K562 (cell line): Measurements from ENCODE around the gene SACS. TPM values are rescaled to one million over a fixed set of nuclear protein-coding genes. Genes with fewer than 3 reads are reported as not detected.

Experiments used
- ATAC-seq: fragments of 200-7000 bp; cut with Tn5 transposase; 3 replicates; pipeline ENCODE4 v1.9.1; 2020; ENCODE audit warnings: moderate library complexity
- BruUV-seq: library from RNA; stranded (reverse); fragments of 400-500 nt; replicated peaks from 2 replicates; lab custom pipeline; 2021; lab: Mats Ljungman, UMichigan
- CTCF ChIA-PET: fragments of 300-600 bp; formaldehyde crosslinking; extraction: SDS; loops from one replicate; lab custom pipeline; 2021; ENCODE audit warnings: low intra/inter-chr PET ratio; lab: Yijun Ruan, JAX
- POLR2A ChIA-PET: fragments of 300-600, 350-650 bp; sonication (Branson Sonifier 250); formaldehyde crosslinking; extraction: SDS; loops from one replicate; lab custom pipeline; 2021; ENCODE audit warnings: antibody characterized with exemption, inconsistent platforms; lab: Yijun Ruan, JAX
- DNase-seq, 4 experiments: peaks; one replicate each; pipeline versions ENCODE4 v3.0.0 to v3.0.0-alpha.2; 2011 to 2018; ENCODE audit warnings: low spot score in 3 of 4, mixed read lengths in 3 of 4; ENCODE audit errors: extremely low read depth in 1 of 4
- FAIRE-seq: peaks from 2 replicates; lab custom pipeline; 2011; peaks lifted over from hg19 to GRCh38; lab: Jason Lieb, UNC
- H2AFZ ChIP-seq: 2 replicates; pipeline ENCODE4 v1.6.0; 2011; ENCODE audit warnings: low read depth, low read length, control low read depth, inconsistent platforms
- H3K27ac ChIP-seq: fragments of 200-600 bp; 3 replicates; pipeline ENCODE4 v1.8.0; 2011; ENCODE audit warnings: low read depth, mild to moderate bottlenecking, control low read depth, inconsistent platforms, low read length, moderate library complexity, mixed read lengths; ENCODE audit errors: extremely low read depth
- H3K27me3 ChIP-seq, 2 experiments: fragments of 300-600 bp in 1 of 2; 2 replicates in 1 of 2; 3 replicates in 1 of 2; pipeline versions ENCODE4 v1.6.0 to v1.8.0; 2011; ENCODE audit warnings: inconsistent platforms in 2 of 2, low read length in 2 of 2, mild to moderate bottlenecking in 1 of 2, mixed read lengths in 1 of 2, moderate library complexity in 1 of 2; ENCODE audit not compliant: control insufficient read depth in 2 of 2, insufficient read depth in 2 of 2
- H3K36me3 ChIP-seq: fragments of 300-600 bp; 3 replicates; pipeline ENCODE4 v1.8.0; 2011; ENCODE audit warnings: mild to moderate bottlenecking, low read length, inconsistent platforms; ENCODE audit not compliant: control insufficient read depth, insufficient read depth
- H3K4me1 ChIP-seq, 2 experiments: fragments of 200-600 bp in 1 of 2; replicated peaks in 1 of 2; 2 replicates in 1 of 2; 3 replicates in 1 of 2; pipeline versions ENCODE4 v1.5.1 to v1.8.0; 2011; ENCODE audit warnings: inconsistent platforms in 2 of 2, low read length in 2 of 2, mild to moderate bottlenecking in 1 of 2, mixed read lengths in 1 of 2, moderate library complexity in 1 of 2; ENCODE audit not compliant: control insufficient read depth in 2 of 2, insufficient read depth in 2 of 2
- H3K4me2 ChIP-seq: 2 replicates; pipeline ENCODE4 v1.6.1; 2011; ENCODE audit warnings: low read length, control low read depth, inconsistent platforms, mixed read lengths; ENCODE audit not compliant: insufficient read depth
- H3K4me3 ChIP-seq: fragments of 200-600 bp; sonication (generic), shearing (Covaris generic); 2 replicates; pipeline ENCODE4 v1.5.1; 2016; ENCODE audit warnings: control low read depth, inconsistent platforms
- H3K79me2 ChIP-seq: fragments of 200-600 bp; 3 replicates; pipeline ENCODE4 v1.8.0; 2011; ENCODE audit warnings: low read length, inconsistent platforms; ENCODE audit not compliant: control insufficient read depth, insufficient read depth
- H3K9ac ChIP-seq, 2 experiments: 2 replicates each; pipeline versions ENCODE4 v1.6.0 to v1.6.1; 2011; ENCODE audit warnings: low read depth in 2 of 2, low read length in 2 of 2, control low read depth in 1 of 2, inconsistent platforms in 1 of 2, mild to moderate bottlenecking in 1 of 2, mixed read lengths in 1 of 2; ENCODE audit not compliant: insufficient read depth in 1 of 2
- H3K9me1 ChIP-seq: one replicate; pipeline ENCODE4 v1.6.0; 2011; ENCODE audit warnings: inconsistent platforms, mild to moderate bottlenecking, low read length, moderate library complexity; ENCODE audit not compliant: control insufficient read depth, insufficient read depth
- H3K9me3 ChIP-seq: replicated peaks from 2 replicates; pipeline ENCODE4 v1.5.1; 2011; ENCODE audit warnings: low read depth, low read length, inconsistent platforms; ENCODE audit not compliant: control insufficient read depth, insufficient read depth
- H4K20me1 ChIP-seq: replicated peaks from 2 replicates; pipeline ENCODE4 v1.6.1; 2011; ENCODE audit warnings: low read length, inconsistent platforms, mixed read lengths; ENCODE audit not compliant: control insufficient read depth, insufficient read depth
- BHLHE40 ChIP-seq: IDR thresholded peaks from 2 replicates; pipeline ENCODE4 v1.6.1; 2011; ENCODE audit warnings: low read length, improper control_type of control experiment
- CBX1 ChIP-seq: sonication (generic); IDR thresholded peaks from 2 replicates; pipeline ENCODE4 v1.6.1; 2016; ENCODE audit warnings: antibody characterized with exemption, low read depth, mild to moderate bottlenecking
- CC2D1A ChIP-seq: fragments of 450-650 bp; IDR thresholded peaks from 2 replicates; pipeline ENCODE4 v1.6.1; 2017; ENCODE audit warnings: mild to moderate bottlenecking
- CEBPB ChIP-seq: fragments of 450-650 bp; IDR thresholded peaks from 2 replicates; pipeline ENCODE4 v1.6.1; 2016; ENCODE audit warnings: missing genetic modification characterization, missing compliant biosample characterization
- DNMT1 ChIP-seq: fragments of 450-650 bp; IDR thresholded peaks from 2 replicates; pipeline ENCODE4 v1.6.1; 2016; ENCODE audit warnings: antibody characterized with exemption, mild to moderate bottlenecking
- L3MBTL2 ChIP-seq: fragments of 450-650 bp; IDR thresholded peaks from 2 replicates; pipeline ENCODE4 v1.6.1; 2016; ENCODE audit warnings: mild to moderate bottlenecking, moderate library complexity
- PRMT5 ChIP-seq: sonication (generic); formaldehyde crosslinking; IDR thresholded peaks from 2 replicates; pipeline ENCODE4 v1.5.0; 2020; ENCODE audit warnings: missing genetic modification reagents
- RCOR1 ChIP-seq, 2 experiments: IDR thresholded peaks; 2 replicates each; pipeline ENCODE4 v1.6.1; 2012; ENCODE audit warnings: low read depth in 2 of 2, low read length in 2 of 2, borderline replicate concordance in 1 of 2, improper control_type of control experiment in 1 of 2
- RFX7 ChIP-seq: fragments of 250-450 bp; sonication (Bioruptor Pico); IDR thresholded peaks from 2 replicates; pipeline ENCODE4 v1.5.1; 2021; ENCODE audit warnings: mild to moderate bottlenecking
- SRSF9 ChIP-seq: fragments of 200-400 bp; formaldehyde crosslinking; IDR thresholded peaks from 2 replicates; pipeline ENCODE4 v1.6.1; 2017; ENCODE audit warnings: low read depth, low read length, borderline replicate concordance
- U2AF1 ChIP-seq: fragments of 200-400 bp; formaldehyde crosslinking; optimal IDR thresholded peaks from 2 replicates; pipeline ENCODE3; 2017; ENCODE audit warnings: mild to moderate bottlenecking, low read depth, low read length, moderate library complexity
- ZFP30 ChIP-seq: fragments of 250-450 bp; sonication (Bioruptor Pico); IDR thresholded peaks from 2 replicates; pipeline ENCODE4 v1.8.0; 2022; ENCODE audit warnings: moderate library complexity, mild to moderate bottlenecking, inconsistent platforms, borderline replicate concordance
- ZKSCAN1 ChIP-seq: fragments of 150-350 bp; IDR thresholded peaks from 2 replicates; pipeline ENCODE4 v1.6.1; 2016; ENCODE audit warnings: low read depth, low read length
- ZNF140 ChIP-seq: fragments of 250-450 bp; sonication (Bioruptor Pico); IDR thresholded peaks from 2 replicates; pipeline ENCODE4 v1.8.0; 2021; ENCODE audit warnings: moderate library complexity, mild to moderate bottlenecking, inconsistent platforms
- ZNF282 ChIP-seq: sonication (generic); formaldehyde crosslinking; IDR thresholded peaks from 2 replicates; pipeline ENCODE4 v1.8.1; 2023; ENCODE audit warnings: missing genetic modification reagents
- ZNF445 ChIP-seq: fragments of 250-450 bp; sonication (Bioruptor Pico); IDR thresholded peaks from 2 replicates; pipeline ENCODE4 v1.4.0; 2020; ENCODE audit warnings: low read depth, mild to moderate bottlenecking, moderate library complexity
- WGBS: fragments of 100-300 bp; shearing (Covaris generic); methylation state at CpG from one replicate; pipeline ENCODE4 v1.1.6; 2016; ENCODE audit warnings: low coverage, mixed read lengths; ENCODE audit not compliant: insufficient coverage; ENCODE audit errors: missing lambda C conversion rate; 5-methylcytosine and 5-hydroxymethylcytosine counted together
- in situ Hi-C: fragments of 300-500 bp; cut with MboI; formaldehyde crosslinking; loops from 4 replicates; pipeline ENCODE4 v1.15.0; 2018; ENCODE audit warnings: inconsistent platforms, mixed read lengths
- intact Hi-C: fragments of 100-400 bp; cut with micrococcal nuclease; formaldehyde crosslinking; loops from 2 replicates; pipeline ENCODE4 v1.14.2; 2022
- polyA plus RNA-seq, 8 experiments: library from polyadenylated mRNA; depleted of rRNA in 4 of 8; stranded (reverse) in 5 of 8; unstranded in 3 of 8; fragments of >200 nt; fragmentation: Nextera tagmentation in 2 of 8; fragmentation: Illumina TruSeq in 1 of 8; extraction: Ambion mirVana in 2 of 8; extraction: Trizol in 1 of 8; gene quantifications; 2 replicates each; pipeline versions ENCODE4 v1.2.1 to v1.2.3, GENCODE V29; 2011 to 2014; ENCODE audit warnings: inconsistent platforms in 1 of 8, missing spikeins in 1 of 8
- total RNA-seq, 7 experiments: library from RNA; depleted of rRNA in 6 of 7; stranded (reverse); fragments of >200 nt in 6 of 7; fragmentation: Illumina TruSeq in 2 of 7; extraction: Trizol in 2 of 7; gene quantifications; 2 replicates each; pipeline versions ENCODE4 v1.2.1 to v1.2.3, GENCODE V29; 2011 to 2021; ENCODE audit warnings: low replicate concordance in 1 of 7
- TF ChIP-seq, protein P1 (sequence below): sonication (generic); formaldehyde crosslinking; IDR thresholded peaks from 2 replicates; pipeline ENCODE4 v1.8.1; 2023; ENCODE audit warnings: mild to moderate bottlenecking, missing genetic modification reagents, moderate library complexity
- TF ChIP-seq, protein P2 (sequence below): IDR thresholded peaks from 2 replicates; pipeline ENCODE4 v1.6.1; 2016; ENCODE audit warnings: missing genetic modification characterization, missing compliant biosample characterization
- TF ChIP-seq, protein P3 (sequence below): sonication (generic); formaldehyde crosslinking; IDR thresholded peaks from 2 replicates; pipeline ENCODE4 v1.8.0; 2022; ENCODE audit warnings: mild to moderate bottlenecking, missing genetic modification reagents
- TF ChIP-seq, protein P4 (sequence below): fragments of 250-450 bp; sonication (Bioruptor Pico); IDR thresholded peaks from 2 replicates; pipeline ENCODE4 v1.8.0; 2022; ENCODE audit warnings: moderate library complexity, mild to moderate bottlenecking, inconsistent platforms

Gene SACS
- total and polyA plus RNA-seq, 9 of the 15 experiments (the other 6 are each of a cell fraction or from before 2014, with no cell fraction given): 4.7 to 28.2 (median 18.9) TPM

DNA sequence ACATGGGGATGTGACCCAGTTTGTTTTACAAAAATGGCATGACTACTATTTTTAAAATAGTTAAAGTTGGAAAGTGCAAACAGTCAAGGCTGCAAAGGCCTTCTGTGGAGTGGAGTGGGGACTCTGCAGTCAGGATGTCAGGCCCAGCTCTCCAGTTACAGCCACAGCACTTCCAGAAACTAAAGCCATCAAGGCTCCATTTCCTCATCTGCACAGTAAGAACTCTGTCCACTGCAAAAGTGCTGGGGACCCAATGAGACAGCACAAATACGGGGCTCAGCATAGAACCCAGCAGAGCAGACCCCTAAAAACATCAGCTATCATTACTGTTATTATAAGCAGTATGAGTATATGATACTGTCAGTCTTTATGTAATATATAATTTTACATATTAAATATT, 73.6 kb downstream of the SACS start (continued):
- TF ChIP-seq ZFP30 (CRISPR knock-in tag) (no peak), CBX1 (no peak)
- TF ChIP-seq, protein P1, sequence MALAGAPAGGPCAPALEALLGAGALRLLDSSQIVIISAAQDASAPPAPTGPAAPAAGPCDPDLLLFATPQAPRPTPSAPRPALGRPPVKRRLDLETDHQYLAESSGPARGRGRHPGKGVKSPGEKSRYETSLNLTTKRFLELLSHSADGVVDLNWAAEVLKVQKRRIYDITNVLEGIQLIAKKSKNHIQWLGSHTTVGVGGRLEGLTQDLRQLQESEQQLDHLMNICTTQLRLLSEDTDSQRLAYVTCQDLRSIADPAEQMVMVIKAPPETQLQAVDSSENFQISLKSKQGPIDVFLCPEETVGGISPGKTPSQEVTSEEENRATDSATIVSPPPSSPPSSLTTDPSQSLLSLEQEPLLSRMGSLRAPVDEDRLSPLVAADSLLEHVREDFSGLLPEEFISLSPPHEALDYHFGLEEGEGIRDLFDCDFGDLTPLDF (CRISPR knock-in tag): no peak
- TF ChIP-seq, protein P2, sequence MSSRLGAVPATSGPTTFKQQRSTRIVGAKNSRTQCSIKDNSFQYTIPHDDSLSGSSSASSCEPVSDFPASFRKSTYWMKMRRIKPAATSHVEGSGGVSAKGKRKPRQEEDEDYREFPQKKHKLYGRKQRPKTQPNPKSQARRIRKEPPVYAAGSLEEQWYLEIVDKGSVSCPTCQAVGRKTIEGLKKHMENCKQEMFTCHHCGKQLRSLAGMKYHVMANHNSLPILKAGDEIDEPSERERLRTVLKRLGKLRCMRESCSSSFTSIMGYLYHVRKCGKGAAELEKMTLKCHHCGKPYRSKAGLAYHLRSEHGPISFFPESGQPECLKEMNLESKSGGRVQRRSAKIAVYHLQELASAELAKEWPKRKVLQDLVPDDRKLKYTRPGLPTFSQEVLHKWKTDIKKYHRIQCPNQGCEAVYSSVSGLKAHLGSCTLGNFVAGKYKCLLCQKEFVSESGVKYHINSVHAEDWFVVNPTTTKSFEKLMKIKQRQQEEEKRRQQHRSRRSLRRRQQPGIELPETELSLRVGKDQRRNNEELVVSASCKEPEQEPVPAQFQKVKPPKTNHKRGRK: no peak

DNA sequence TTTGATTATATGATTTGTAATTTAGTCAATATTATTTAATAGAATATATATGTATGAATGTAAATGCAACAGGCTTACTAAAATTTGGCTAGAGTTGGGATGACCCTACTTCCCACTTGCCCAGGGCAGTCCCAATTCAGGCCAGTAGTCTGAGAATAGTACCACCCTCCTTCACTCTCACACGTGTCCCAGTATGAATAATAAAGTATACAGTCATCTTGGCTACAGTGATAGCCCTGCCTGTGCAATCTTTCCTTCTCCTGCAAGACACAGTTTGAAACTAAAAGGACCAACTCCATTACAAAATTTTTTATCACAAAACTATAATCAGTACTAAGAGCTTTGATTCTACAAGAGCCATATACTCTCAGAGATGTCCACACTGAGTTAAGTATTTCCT, 76.2 kb downstream of the SACS start:
- no peaks in the 10 kb centered on the region for H3K9me3 ChIP-seq
- no peak overlapping the region for H3K9ac ChIP-seq
- DNase-seq: no peak
- no peak for ATAC-seq
- no peak for FAIRE-seq
- CTCF ChIA-PET: no interaction called here
- no TSS peak for BruUV-seq
- intact Hi-C loops: no loop called here
- H3K9me1 ChIP-seq: no peaks in the 10 kb centered on the region
- no peak overlapping the region for H3K27ac ChIP-seq
- POLR2A ChIA-PET: no interaction called here
- no peak overlapping the region for H2AFZ ChIP-seq
- no peaks in the 10 kb centered on the region for H3K79me2 ChIP-seq
- no peaks in the 10 kb centered on the region for H3K27me3 ChIP-seq
- no peaks in the 10 kb centered on the region for H3K4me1 ChIP-seq
- in situ Hi-C loops: no loop called here
- WGBS: 63% methylated on average over 1 of the region's 1 CpG
- H3K4me3 ChIP-seq: no peak overlapping the region
- H3K36me3 ChIP-seq: peaks cover 58% of the 10 kb centered on the region; the same call in 2 of the 3 replicates
- no peaks in the 10 kb centered on the region for H4K20me1 ChIP-seq
- no peak overlapping the region for H3K4me2 ChIP-seq
- TF ChIP-seq PRMT5 (CRISPR knock-in tag) (no peak), L3MBTL2 (no peak), ZNF140 (CRISPR knock-in tag) (no peak), DNMT1 (no peak), CEBPB (no peak), CC2D1A (no peak), SRSF9 (no peak), ZNF445 (CRISPR knock-in tag) (no peak), ZKSCAN1 (no peak), ZNF282 (CRISPR knock-in tag) (no peak), RFX7 (CRISPR knock-in tag) (no peak), RCOR1 (IDR thresholded peaks at IDR 0.05; ENCODE audit: borderline replicate concordance in 1 of 2, low read depth in 2 of 2, low read length in 2 of 2) (no peak), BHLHE40 (no peak), U2AF1 (no peak)
- TF ChIP-seq, protein P3, sequence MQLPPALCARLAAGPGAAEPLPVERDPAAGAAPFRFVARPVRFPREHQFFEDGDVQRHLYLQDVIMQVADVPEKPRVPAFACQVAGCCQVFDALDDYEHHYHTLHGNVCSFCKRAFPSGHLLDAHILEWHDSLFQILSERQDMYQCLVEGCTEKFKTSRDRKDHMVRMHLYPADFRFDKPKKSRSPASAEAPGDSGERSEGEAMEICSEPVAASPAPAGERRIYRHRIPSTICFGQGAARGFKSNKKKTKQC (CRISPR knock-in tag): no peak
- TF ChIP-seq, protein P4, sequence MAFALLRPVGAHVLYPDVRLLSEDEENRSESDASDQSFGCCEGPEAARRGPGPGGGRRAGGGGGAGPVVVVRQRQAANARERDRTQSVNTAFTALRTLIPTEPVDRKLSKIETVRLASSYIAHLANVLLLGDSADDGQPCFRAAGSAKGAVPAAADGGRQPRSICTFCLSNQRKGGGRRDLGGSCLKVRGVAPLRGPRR (CRISPR knock-in tag): no peak
